Astrocyte of the spinal cord (primary cell): ENCODE results near the gene COMMD1.

Experiments
- DNase-seq: peaks from one replicate; pipeline ENCODE4 v3.0.0; 2011; ENCODE audit warnings: low read depth, low spot score
- H3K4me3 ChIP-seq: 2 replicates; pipeline ENCODE4 v1.5.1; 2011; ENCODE audit warnings: low read depth, mild to moderate bottlenecking, low read length, moderate library complexity
- CTCF ChIP-seq: IDR thresholded peaks from 2 replicates; pipeline ENCODE4 v1.5.1; 2012; ENCODE audit warnings: low read depth, mild to moderate bottlenecking, low read length, inconsistent platforms
- in situ Hi-C: cut with HindIII; loops from 2 replicates; pipeline ENCODE4 v1.10.0; 2017; ENCODE audit warnings: low sequenced_read_pairs

COMMD1 gene

GRCh38 chr2:62014102-62014501 is 108.6 kb downstream of the COMMD1 start:
- DNase-seq: peak; percentile 83
- no peak overlapping the region for H3K4me3 ChIP-seq
- TF ChIP-seq CTCF: peak; percentile 40
- in situ Hi-C loops: no loop called here

DNA sequence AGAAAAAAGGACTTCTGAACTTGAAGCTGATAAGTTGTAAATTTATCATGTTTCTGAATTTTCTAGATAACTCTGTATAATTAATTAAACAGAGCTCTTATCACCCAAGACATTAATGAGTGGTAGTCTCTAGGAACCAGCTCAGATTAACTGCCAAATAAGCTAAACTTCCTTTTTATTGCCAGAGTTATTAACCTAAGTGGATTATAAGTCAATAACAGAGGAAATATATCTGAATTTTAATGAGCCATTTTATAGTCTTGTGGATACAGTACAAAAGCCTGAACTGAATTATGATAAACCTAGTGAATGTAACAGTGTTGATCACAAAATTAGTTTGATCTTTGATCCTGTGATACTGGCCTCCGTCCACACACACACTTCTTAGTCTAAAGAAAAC is 111.5 kb downstream of the COMMD1 start:
- DNase-seq: no peak
- H3K4me3 ChIP-seq: no peak overlapping the region
- in situ Hi-C loops: no loop called here
- no peak for TF ChIP-seq CTCF

DNA sequence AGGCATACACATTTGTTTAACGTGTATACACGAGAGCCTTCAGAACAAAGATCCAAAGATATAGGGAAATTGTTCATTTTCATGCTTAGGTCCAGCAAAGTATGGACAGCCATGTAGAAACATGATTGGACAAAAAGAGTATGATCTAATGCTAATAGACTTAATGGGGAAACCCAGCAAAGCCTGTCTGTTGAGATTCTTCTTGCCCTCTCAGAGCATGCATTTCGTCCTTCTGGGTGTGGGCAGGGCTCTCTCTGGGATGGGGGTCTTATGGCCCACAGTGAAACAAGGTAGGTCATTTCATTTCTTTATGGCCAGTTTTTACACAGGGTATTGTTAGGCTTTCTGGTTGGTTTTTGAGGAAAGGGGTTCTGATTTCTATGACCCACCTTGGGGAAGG is 124.4 kb downstream of the COMMD1 start:
- DNase-seq: no peak
- no peak overlapping the region for H3K4me3 ChIP-seq
- in situ Hi-C loops: no loop called here
- TF ChIP-seq CTCF: no peak

DNA sequence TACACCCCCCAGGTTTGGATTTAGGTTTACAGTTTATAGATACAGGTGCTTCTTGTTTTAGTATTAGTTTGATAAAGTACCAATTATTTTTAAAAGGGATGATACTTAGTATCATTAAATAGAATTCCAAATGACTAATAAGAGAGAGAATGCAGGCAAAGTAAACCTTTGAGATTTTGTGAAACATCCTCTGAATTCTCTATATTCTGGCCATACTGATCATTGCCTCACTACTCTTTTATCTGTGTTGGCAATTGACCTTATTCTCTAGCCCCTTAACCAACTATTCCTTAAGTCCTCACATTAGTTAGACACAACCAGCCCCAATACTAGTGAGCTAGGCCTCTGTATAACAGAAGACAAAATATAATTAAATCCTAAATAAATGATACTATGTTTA is 125.4 kb downstream of the COMMD1 start:
- DNase-seq: no peak
- no peak overlapping the region for H3K4me3 ChIP-seq
- in situ Hi-C loops: no loop called here
- TF ChIP-seq CTCF: no peak

- in situ Hi-C loops: no loop called here
- TF ChIP-seq CTCF: no peak
- no peak for DNase-seq
- H3K4me3 ChIP-seq: no peak overlapping the region
These were observed 126.6 kb downstream of the COMMD1 start for GRCh38 chr2:62032096-62032495.

GRCh38 chr2:62034715-62035114 is 129.2 kb downstream of the COMMD1 start:
- TF ChIP-seq CTCF: no peak
- in situ Hi-C loops: no loop called here

DNA sequence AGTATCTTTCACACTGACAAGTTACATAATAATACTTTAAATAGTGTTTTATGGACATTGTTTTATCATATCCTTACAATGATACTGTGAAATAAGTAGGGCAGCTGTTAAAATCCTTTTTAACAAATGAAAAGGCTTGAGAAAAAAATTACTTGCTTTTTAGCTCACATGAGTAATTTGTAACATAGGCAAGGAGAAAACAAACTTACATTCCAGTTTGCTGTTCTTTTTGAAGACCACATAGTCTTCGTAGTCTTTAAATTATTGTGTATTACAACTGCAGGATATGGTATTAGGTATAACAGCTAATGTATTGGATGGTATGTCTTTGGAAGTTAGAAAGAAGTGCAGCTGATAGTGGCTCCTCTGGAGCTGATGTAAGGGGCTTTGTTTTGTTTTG is 130.8 kb downstream of the COMMD1 start:
- in situ Hi-C loops: no loop called here
- no peak for TF ChIP-seq CTCF
- DNase-seq: no peak
- H3K4me3 ChIP-seq: no peak overlapping the region

More at GRCh38 chr2:62034715-62035114, 129.2 kb downstream of the COMMD1 start:
- H3K4me3 ChIP-seq: no peak overlapping the region
- DNase-seq: no peak
